ENCODE measurements around the gene CCNQ.

- TF ChIP-seq EZH2phosphoT487 (IDR thresholded peaks at IDR 0.05; ENCODE audit: insufficient read depth, low read depth) = no peak
- TF ChIP-seq EZH2 (IDR thresholded peaks at IDR 0.05; ENCODE audit: insufficient read depth, poor library complexity, severe bottlenecking) = no peak
Measured at GRCh38 chrX:153573984-153574383, 25.0 kb downstream of the CCNQ start.
